ENCODE results near the gene RPLP1.

The RPLP1 gene

GRCh38 chr15:69435985-69436384 is 16.6 kb upstream of the RPLP1 start:
- no peak overlapping the region for H3K9ac ChIP-seq (ENCODE audit: low read length)
- H3K4me2 ChIP-seq (ENCODE audit: low read depth, low read length) = no peak overlapping the region
- H3K36me3 ChIP-seq (replicated peaks; ENCODE audit: insufficient read depth, low read length) = peaks cover 33% of the 10 kb centered on the region
- TF ChIP-seq, protein P1, sequence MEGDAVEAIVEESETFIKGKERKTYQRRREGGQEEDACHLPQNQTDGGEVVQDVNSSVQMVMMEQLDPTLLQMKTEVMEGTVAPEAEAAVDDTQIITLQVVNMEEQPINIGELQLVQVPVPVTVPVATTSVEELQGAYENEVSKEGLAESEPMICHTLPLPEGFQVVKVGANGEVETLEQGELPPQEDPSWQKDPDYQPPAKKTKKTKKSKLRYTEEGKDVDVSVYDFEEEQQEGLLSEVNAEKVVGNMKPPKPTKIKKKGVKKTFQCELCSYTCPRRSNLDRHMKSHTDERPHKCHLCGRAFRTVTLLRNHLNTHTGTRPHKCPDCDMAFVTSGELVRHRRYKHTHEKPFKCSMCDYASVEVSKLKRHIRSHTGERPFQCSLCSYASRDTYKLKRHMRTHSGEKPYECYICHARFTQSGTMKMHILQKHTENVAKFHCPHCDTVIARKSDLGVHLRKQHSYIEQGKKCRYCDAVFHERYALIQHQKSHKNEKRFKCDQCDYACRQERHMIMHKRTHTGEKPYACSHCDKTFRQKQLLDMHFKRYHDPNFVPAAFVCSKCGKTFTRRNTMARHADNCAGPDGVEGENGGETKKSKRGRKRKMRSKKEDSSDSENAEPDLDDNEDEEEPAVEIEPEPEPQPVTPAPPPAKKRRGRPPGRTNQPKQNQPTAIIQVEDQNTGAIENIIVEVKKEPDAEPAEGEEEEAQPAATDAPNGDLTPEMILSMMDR (IDR thresholded peaks at IDR 0.05; ENCODE audit: low read length) = no peak
- TF ChIP-seq EZH2 (optimal IDR thresholded peaks at IDR 0.05; ENCODE audit: low read depth, low read length) (no peak), EZH2phosphoT487 (IDR thresholded peaks at IDR 0.05; ENCODE audit: low read length) (no peak)
- H3F3A ChIP-seq (ENCODE audit: insufficient read depth, low read length) = no peaks in the 10 kb centered on the region
- H3K9me3 ChIP-seq (replicated peaks; ENCODE audit: insufficient read depth, low read length) = no peaks in the 10 kb centered on the region
- no peak overlapping the region for H3K27ac ChIP-seq (ENCODE audit: low read length)
- no peaks in the 10 kb centered on the region for H3K27me3 ChIP-seq (replicated peaks; ENCODE audit: insufficient read depth, low read length)
- no peak overlapping the region for H2AFZ ChIP-seq (ENCODE audit: low read length)
- 0 out of 2 replicates have a peak, but pooled peaks cover 19% of the 10 kb centered on the region for H3K79me2 ChIP-seq (ENCODE audit: low read length)
- DNase-seq = no peak
- H3K4me1 ChIP-seq (ENCODE audit: low read length) = no peaks in the 10 kb centered on the region
- H4K20me1 ChIP-seq (ENCODE audit: insufficient read depth, low read length) = no peaks in the 10 kb centered on the region
- H3K4me3 ChIP-seq (ENCODE audit: low read length) = no peak overlapping the region
- no peaks in the 10 kb centered on the region for H3K9me2 ChIP-seq (replicated peaks; ENCODE audit: insufficient read depth, low read length)

- H4K20me1 ChIP-seq (ENCODE audit: insufficient read depth, low read length) = no peaks in the 10 kb centered on the region
- H3K27me3 ChIP-seq (replicated peaks; ENCODE audit: insufficient read depth, low read length) = no peaks in the 10 kb centered on the region
- no peak overlapping the region for H3K27ac ChIP-seq (ENCODE audit: low read length)
- H3K4me2 ChIP-seq (ENCODE audit: low read depth, low read length) = no peak overlapping the region
- H3K4me1 ChIP-seq (ENCODE audit: low read length) = no peaks in the 10 kb centered on the region
- no peak overlapping the region for H3K9ac ChIP-seq (ENCODE audit: low read length)
- H3K36me3 ChIP-seq (replicated peaks; ENCODE audit: insufficient read depth, low read length) = peaks cover 33% of the 10 kb centered on the region
- H3K9me3 ChIP-seq (replicated peaks; ENCODE audit: insufficient read depth, low read length) = no peaks in the 10 kb centered on the region
- H3K9me2 ChIP-seq (replicated peaks; ENCODE audit: insufficient read depth, low read length) = no peaks in the 10 kb centered on the region
- DNase-seq = no peak
- H2AFZ ChIP-seq (ENCODE audit: low read length) = no peak overlapping the region
- TF ChIP-seq EZH2phosphoT487 (IDR thresholded peaks at IDR 0.05; ENCODE audit: low read length) (no peak), EZH2 (optimal IDR thresholded peaks at IDR 0.05; ENCODE audit: low read depth, low read length) (no peak)
- TF ChIP-seq, protein P1 (IDR thresholded peaks at IDR 0.05; ENCODE audit: low read length) = no peak
- 0 out of 2 replicates have a peak, but pooled peaks cover 19% of the 10 kb centered on the region for H3K79me2 ChIP-seq (ENCODE audit: low read length)
- no peak overlapping the region for H3K4me3 ChIP-seq (ENCODE audit: low read length)
- H3F3A ChIP-seq (ENCODE audit: insufficient read depth, low read length) = no peaks in the 10 kb centered on the region
Observed at GRCh38 chr15:69436951-69437350, 15.7 kb upstream of the RPLP1 start.

GRCh38 chr15:69439623-69440022 is 13.0 kb upstream of the RPLP1 start:
- Histone ChIP-seq H3K9me2 (replicated peaks; ENCODE audit: insufficient read depth, low read length) (no peaks in the 10 kb centered on the region), H2AFZ (ENCODE audit: low read length) (no peak overlapping the region), H3K4me1 (ENCODE audit: low read length) (no peaks in the 10 kb centered on the region), H3K27ac (ENCODE audit: low read length) (no peak overlapping the region), H3K79me2 (ENCODE audit: low read length) (0 out of 2 replicates have a peak, but pooled peaks cover 10% of the 10 kb centered on the region), H3K9ac (ENCODE audit: low read length) (no peak overlapping the region), H4K20me1 (ENCODE audit: insufficient read depth, low read length) (no peaks in the 10 kb centered on the region), H3F3A (ENCODE audit: insufficient read depth, low read length) (no peaks in the 10 kb centered on the region), H3K4me3 (ENCODE audit: low read length) (no peak overlapping the region), H3K9me3 (replicated peaks; ENCODE audit: insufficient read depth, low read length) (no peaks in the 10 kb centered on the region), H3K36me3 (replicated peaks; ENCODE audit: insufficient read depth, low read length) (peaks cover 33% of the 10 kb centered on the region), H3K27me3 (replicated peaks; ENCODE audit: insufficient read depth, low read length) (no peaks in the 10 kb centered on the region), H3K4me2 (ENCODE audit: low read depth, low read length) (no peak overlapping the region)
- DNase-seq = no peak
- TF ChIP-seq, protein P1 (IDR thresholded peaks at IDR 0.05; ENCODE audit: low read length) = no peak
- no peak for TF ChIP-seq EZH2 (optimal IDR thresholded peaks at IDR 0.05; ENCODE audit: low read depth, low read length)
- TF ChIP-seq EZH2phosphoT487 (IDR thresholded peaks at IDR 0.05; ENCODE audit: low read length) = no peak
